ENCODE data around the gene SYNE4.
"Not testable (repeated sequence)": the region's sequence is repeated elsewhere in the genome, so short reads cannot be mapped to it uniquely, and the experiment has no call there.

The SYNE4 gene

DNA sequence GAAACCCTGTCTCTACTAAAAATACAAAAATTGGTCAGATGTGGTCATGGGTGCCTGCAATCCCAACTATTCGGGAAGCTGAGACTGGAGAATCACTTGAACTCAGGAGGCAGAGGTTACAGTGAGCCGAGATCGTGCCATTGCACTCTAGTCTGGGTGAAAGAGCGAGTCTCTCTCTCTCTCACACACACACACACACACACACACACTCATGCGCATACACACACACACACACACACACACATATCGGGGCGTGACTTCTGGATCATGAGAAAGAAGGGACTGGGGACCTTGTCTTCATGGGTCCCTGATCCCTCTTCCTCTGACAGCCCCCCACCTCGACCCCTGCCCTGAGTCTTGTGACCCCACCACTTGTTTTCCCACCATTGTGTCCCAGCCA is 25.4 kb downstream of the SYNE4 start:
- Histone ChIP-seq H3K14ac (ENCODE audit: low read length) (no peak overlapping the region), H3K4me1 (ENCODE audit: control insufficient read depth in 1 of 2, insufficient read depth in 2 of 2, low read length in 2 of 2) (no peaks in the 10 kb centered on the region), H2AK5ac (ENCODE audit: low read length) (no peak overlapping the region), H3K4me2 (ENCODE audit: low read length) (no peak overlapping the region), H2BK120ac (ENCODE audit: insufficient read depth, low read length, poor library complexity) (no peak overlapping the region), H3K9me3 (ENCODE audit: insufficient read depth, low read depth, low read length) (peaks cover 5% of the 10 kb centered on the region), H3K27ac (ENCODE audit: low read depth, low read length) (no peak overlapping the region), H3K27me3 (ENCODE audit: insufficient read depth, low read length) (peaks cover 5% of the 10 kb centered on the region), H2BK5ac (ENCODE audit: low read depth, low read length, poor library complexity) (no peak overlapping the region), H3K79me2 (ENCODE audit: control insufficient read depth, insufficient read depth, low read length, poor library complexity) (no peaks in the 10 kb centered on the region), H3K4ac (ENCODE audit: low read depth, low read length) (no peak overlapping the region), H2BK12ac (ENCODE audit: low read length) (no peak overlapping the region), H2AFZ (ENCODE audit: insufficient read depth, low read length, poor library complexity) (no peak overlapping the region), H3K36me3 (ENCODE audit: control insufficient read depth in 1 of 2, insufficient read depth in 2 of 2, low read length in 2 of 2) (no peaks in the 10 kb centered on the region), H3K23ac (ENCODE audit: low read length) (no peak overlapping the region), H3K9ac (ENCODE audit: low read length) (no peak overlapping the region), H4K8ac (ENCODE audit: low read depth, low read length) (no peak overlapping the region), H3K18ac (ENCODE audit: low read length) (no peak overlapping the region), H3K79me1 (ENCODE audit: low read length) (no peaks in the 10 kb centered on the region), H3K4me3 (ENCODE audit: low read depth, low read length) (no peak overlapping the region), H4K91ac (ENCODE audit: low read depth, low read length) (no peak overlapping the region), H4K12ac (ENCODE audit: low read depth, low read length) (no peak overlapping the region)
- DNase-seq: no peak
- no CpG with 5 or more reads among the region's 8 CpGs for WGBS (ENCODE audit: extremely low coverage, insufficient coverage, insufficient read length)

DNA sequence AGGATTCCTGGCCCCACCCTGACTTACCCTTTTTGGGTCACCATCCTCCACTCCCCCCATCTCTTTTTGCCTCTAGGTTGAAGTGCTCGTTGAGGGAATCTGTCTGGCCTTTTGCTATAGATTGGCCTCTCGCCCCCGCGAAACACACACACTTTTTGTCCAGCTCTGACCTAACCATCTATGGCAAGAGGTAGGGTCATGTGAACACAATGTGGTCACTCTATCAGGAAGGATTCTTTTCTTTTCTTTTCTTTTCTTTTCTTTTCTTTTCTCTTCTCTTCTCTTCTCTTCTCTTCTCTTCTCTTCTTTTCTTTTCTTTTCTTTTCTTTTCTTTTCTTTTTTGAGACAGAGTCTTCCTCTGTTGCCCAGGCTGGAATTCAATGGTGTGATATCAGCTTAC is 27.6 kb downstream of the SYNE4 start:
- H3K27me3 ChIP-seq (ENCODE audit: insufficient read depth, low read length); H3K27ac ChIP-seq (ENCODE audit: low read depth, low read length); H3K4me2 ChIP-seq (ENCODE audit: low read length); H3K4me1 ChIP-seq (ENCODE audit: control insufficient read depth in 1 of 2, insufficient read depth in 2 of 2, low read length in 2 of 2); H2BK120ac ChIP-seq (ENCODE audit: insufficient read depth, low read length, poor library complexity); H4K91ac ChIP-seq (ENCODE audit: low read depth, low read length); H2AFZ ChIP-seq (ENCODE audit: insufficient read depth, low read length, poor library complexity); H3K4ac ChIP-seq (ENCODE audit: low read depth, low read length); H3K9me3 ChIP-seq (ENCODE audit: insufficient read depth, low read depth, low read length); H4K8ac ChIP-seq (ENCODE audit: low read depth, low read length); H3K18ac ChIP-seq (ENCODE audit: low read length); H2AK5ac ChIP-seq (ENCODE audit: low read length); DNase-seq; H3K14ac ChIP-seq (ENCODE audit: low read length); H4K12ac ChIP-seq (ENCODE audit: low read depth, low read length); H2BK12ac ChIP-seq (ENCODE audit: low read length); H3K23ac ChIP-seq (ENCODE audit: low read length); H3K79me1 ChIP-seq (ENCODE audit: low read length); H3K79me2 ChIP-seq (ENCODE audit: control insufficient read depth, insufficient read depth, low read length, poor library complexity); H3K4me3 ChIP-seq (ENCODE audit: low read depth, low read length); H3K9ac ChIP-seq (ENCODE audit: low read length); H3K36me3 ChIP-seq (ENCODE audit: control insufficient read depth in 1 of 2, insufficient read depth in 2 of 2, low read length in 2 of 2); H2BK5ac ChIP-seq (ENCODE audit: low read depth, low read length, poor library complexity): not testable (repeated sequence)
- no CpG with 5 or more reads among the region's 4 CpGs for WGBS (ENCODE audit: extremely low coverage, insufficient coverage, insufficient read length)

DNA sequence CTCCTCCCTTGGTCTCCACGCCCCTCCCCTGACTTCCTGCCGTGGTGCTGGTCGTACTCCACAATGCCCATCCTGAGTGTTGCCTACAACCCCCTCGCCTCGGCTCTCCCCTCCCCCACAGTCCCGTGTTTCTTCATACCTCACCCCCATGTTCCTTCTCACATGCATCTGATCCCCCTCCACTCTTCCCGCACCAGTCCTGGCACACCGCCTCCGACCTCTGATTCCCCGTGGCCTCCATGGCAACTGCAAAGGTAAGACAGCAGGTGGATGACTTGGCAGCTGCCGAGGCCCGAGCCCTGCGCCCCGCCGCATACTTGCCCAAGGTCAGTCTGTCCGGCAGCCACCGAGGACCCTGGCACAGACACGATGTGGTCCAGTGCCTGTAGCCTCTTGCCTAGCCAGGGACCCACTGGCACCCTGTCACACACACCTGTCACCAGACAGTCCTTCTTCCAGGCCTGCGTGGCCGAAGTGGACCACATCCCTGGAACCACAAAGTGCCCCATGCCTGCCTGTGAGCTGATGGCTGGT is 29.7 kb downstream of the SYNE4 start:
- Histone ChIP-seq H3K27me3 (ENCODE audit: insufficient read depth, low read length) (no peaks in the 10 kb centered on the region), H3K4ac (ENCODE audit: low read depth, low read length) (no peak overlapping the region), H2BK5ac (ENCODE audit: low read depth, low read length, poor library complexity) (no peak overlapping the region), H3K27ac (ENCODE audit: low read depth, low read length) (no peak overlapping the region), H4K12ac (ENCODE audit: low read depth, low read length) (no peak overlapping the region), H3K9me3 (ENCODE audit: insufficient read depth, low read depth, low read length) (peaks cover 2% of the 10 kb centered on the region), H3K4me3 (ENCODE audit: low read depth, low read length) (no peak overlapping the region), H3K4me2 (ENCODE audit: low read length) (no peak overlapping the region), H2BK12ac (ENCODE audit: low read length) (no peak overlapping the region), H3K23ac (ENCODE audit: low read length) (no peak overlapping the region), H3K14ac (ENCODE audit: low read length) (no peak overlapping the region), H2AK5ac (ENCODE audit: low read length) (no peak overlapping the region), H3K79me1 (ENCODE audit: low read length) (no peaks in the 10 kb centered on the region), H2AFZ (ENCODE audit: insufficient read depth, low read length, poor library complexity) (no peak overlapping the region), H3K4me1 (ENCODE audit: control insufficient read depth in 1 of 2, insufficient read depth in 2 of 2, low read length in 2 of 2) (no peaks in the 10 kb centered on the region), H3K9ac (ENCODE audit: low read length) (no peak overlapping the region), H3K36me3 (ENCODE audit: control insufficient read depth in 1 of 2, insufficient read depth in 2 of 2, low read length in 2 of 2) (no peaks in the 10 kb centered on the region), H3K79me2 (ENCODE audit: control insufficient read depth, insufficient read depth, low read length, poor library complexity) (no peaks in the 10 kb centered on the region), H2BK120ac (ENCODE audit: insufficient read depth, low read length, poor library complexity) (no peak overlapping the region), H3K18ac (ENCODE audit: low read length) (no peak overlapping the region), H4K91ac (ENCODE audit: low read depth, low read length) (no peak overlapping the region), H4K8ac (ENCODE audit: low read depth, low read length) (no peak overlapping the region)
- DNase-seq: no peak
- no CpG with 5 or more reads among the region's 20 CpGs for WGBS (ENCODE audit: extremely low coverage, insufficient coverage, insufficient read length)

DNA sequence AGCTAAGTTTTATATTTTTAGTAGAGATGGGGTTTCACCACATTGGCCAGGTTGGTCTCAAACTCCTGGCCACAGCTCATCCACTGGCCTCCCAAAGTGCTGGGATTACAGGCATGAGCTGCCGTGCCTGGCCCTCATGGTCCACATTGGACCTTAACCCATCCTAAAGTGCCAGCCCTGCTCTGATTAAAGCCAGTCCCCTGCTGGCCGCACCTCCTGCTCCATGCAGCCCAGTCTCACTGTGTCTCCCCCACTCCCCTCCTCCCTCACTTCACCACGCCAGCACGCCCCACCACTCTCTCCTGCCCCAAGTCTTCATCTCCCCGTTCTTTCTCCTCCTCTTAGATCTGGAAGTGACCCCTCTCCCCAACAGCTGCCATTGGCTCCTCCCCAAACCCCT is 30.3 kb downstream of the SYNE4 start:
- H3K14ac ChIP-seq (ENCODE audit: low read length): no peak overlapping the region
- no peaks in the 10 kb centered on the region for H3K79me2 ChIP-seq (ENCODE audit: control insufficient read depth, insufficient read depth, low read length, poor library complexity)
- H2AK5ac ChIP-seq (ENCODE audit: low read length): no peak overlapping the region
- H3K9ac ChIP-seq (ENCODE audit: low read length): no peak overlapping the region
- H3K4ac ChIP-seq (ENCODE audit: low read depth, low read length): no peak overlapping the region
- H4K12ac ChIP-seq (ENCODE audit: low read depth, low read length): no peak overlapping the region
- H4K8ac ChIP-seq (ENCODE audit: low read depth, low read length): no peak overlapping the region
- no peaks in the 10 kb centered on the region for H3K27me3 ChIP-seq (ENCODE audit: insufficient read depth, low read length)
- H3K4me1 ChIP-seq (ENCODE audit: control insufficient read depth in 1 of 2, insufficient read depth in 2 of 2, low read length in 2 of 2): no peaks in the 10 kb centered on the region
- H3K36me3 ChIP-seq (ENCODE audit: control insufficient read depth in 1 of 2, insufficient read depth in 2 of 2, low read length in 2 of 2): no peaks in the 10 kb centered on the region
- WGBS (ENCODE audit: extremely low coverage, insufficient coverage, insufficient read length): no CpG with 5 or more reads among the region's 5 CpGs
- no peak overlapping the region for H3K23ac ChIP-seq (ENCODE audit: low read length)
- H2BK12ac ChIP-seq (ENCODE audit: low read length): no peak overlapping the region
- no peak overlapping the region for H2BK120ac ChIP-seq (ENCODE audit: insufficient read depth, low read length, poor library complexity)
- no peak overlapping the region for H2AFZ ChIP-seq (ENCODE audit: insufficient read depth, low read length, poor library complexity)
- no peak overlapping the region for H3K4me2 ChIP-seq (ENCODE audit: low read length)
- peaks cover 4% of the 10 kb centered on the region for H3K9me3 ChIP-seq (ENCODE audit: insufficient read depth, low read depth, low read length)
- H3K4me3 ChIP-seq (ENCODE audit: low read depth, low read length): no peak overlapping the region
- H4K91ac ChIP-seq (ENCODE audit: low read depth, low read length): no peak overlapping the region
- no peak overlapping the region for H3K27ac ChIP-seq (ENCODE audit: low read depth, low read length)
- H2BK5ac ChIP-seq (ENCODE audit: low read depth, low read length, poor library complexity): no peak overlapping the region
- no peaks in the 10 kb centered on the region for H3K79me1 ChIP-seq (ENCODE audit: low read length)
- DNase-seq: no peak
- no peak overlapping the region for H3K18ac ChIP-seq (ENCODE audit: low read length)

Data from trophoblast cell (in vitro differentiated cells and primary cell).